ENCODE data around the gene NPB.

DNA sequence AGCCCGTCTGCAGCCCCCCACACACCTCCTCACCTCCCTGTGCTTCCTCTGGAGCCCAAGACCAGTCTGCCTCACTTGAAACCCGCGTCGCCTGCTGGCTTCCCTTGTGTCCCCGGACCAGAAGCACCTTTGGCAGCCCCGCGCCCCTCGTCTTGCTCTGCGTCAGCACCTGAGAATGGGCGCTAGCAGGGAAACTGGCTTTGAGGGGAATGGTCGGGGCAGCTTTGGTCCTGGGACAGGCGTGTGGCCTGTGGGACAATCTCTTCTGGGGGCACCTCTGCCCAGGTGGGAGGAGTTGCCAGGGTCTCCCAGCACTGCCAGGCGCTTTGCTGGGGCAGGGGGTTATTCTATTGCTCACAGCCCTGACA lies 29.1 kb downstream of the NPB start:
- no peak for TF ChIP-seq GATA2 (IDR thresholded peaks at IDR 0.05; ENCODE audit: low read depth, low read length)
- TF ChIP-seq GATA3 (IDR thresholded peaks at IDR 0.05; ENCODE audit: low read depth, low read length) = no peak

Data from SH-SY5Y (cell line).